ENCODE measurements around the gene CBARP. TPM values are rescaled to one million over a fixed set of nuclear protein-coding genes. Genes with fewer than 3 reads are reported as not detected.
A peak's percentile ranks its signal among the peaks of the same experiment; 100 is the strongest.

Gene CBARP
- total and polyA plus RNA-seq, 2 of the 4 experiments (the other 2 are of a cell fraction): 0.18 to 3.9 TPM

DNA sequence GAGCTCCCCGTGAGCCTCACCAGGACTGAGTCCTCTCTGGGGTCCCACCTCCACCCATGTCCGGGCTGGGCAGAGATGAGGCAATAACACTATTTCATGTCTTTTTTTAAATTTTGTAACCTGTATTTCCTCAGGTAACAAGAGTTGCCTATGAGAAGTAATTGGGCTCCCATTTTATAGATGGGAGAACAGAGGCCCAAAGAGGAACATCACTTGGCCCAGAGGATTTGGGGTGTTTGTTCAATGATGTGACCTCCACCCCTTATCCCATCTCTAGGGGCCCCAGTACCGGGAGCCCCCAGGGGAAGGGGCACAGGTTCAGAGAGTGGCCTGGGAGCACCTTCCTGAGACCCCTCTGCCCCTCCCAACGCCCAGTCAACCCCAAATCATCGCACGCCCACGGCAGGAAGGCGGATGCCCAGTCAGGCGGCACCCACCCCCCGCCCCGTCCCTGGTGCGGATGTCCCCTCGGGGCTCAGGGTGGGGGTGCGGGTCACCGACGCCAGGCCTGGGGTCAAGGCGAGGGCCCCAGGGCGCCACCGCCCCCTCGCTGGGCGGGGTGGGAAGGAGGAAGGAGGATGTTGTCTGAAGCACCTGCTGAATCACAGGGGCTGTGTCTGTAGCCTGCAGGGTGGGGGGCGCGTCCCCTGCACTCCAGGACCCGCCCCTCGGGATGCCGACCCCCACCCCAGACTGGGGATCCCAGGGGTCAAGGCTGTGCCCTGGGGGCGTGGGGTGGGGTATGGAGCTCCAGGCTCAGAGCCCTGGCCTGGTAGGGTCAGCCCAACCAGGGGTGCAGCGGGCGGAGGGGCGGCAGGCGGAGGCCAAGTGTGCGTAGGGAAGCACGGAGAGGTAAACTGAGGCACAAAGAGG lies 22.3 kb upstream of the CBARP start:
- WGBS, 2 experiments (ENCODE audit: extremely low coverage in 2 of 2, insufficient read length in 1 of 2): 23% methylated on average over 8 of the region's 33 CpGs; no CpG with 5 or more reads in 1 of the 2 experiments
- peak overlapping the region in 1 of 2 experiments; percentile 57; a peak in 2 of 4 replicates for H4K8ac ChIP-seq (ENCODE audit: low read depth in 2 of 2, low read length in 2 of 2)
- H2AK5ac ChIP-seq (ENCODE audit: low read depth, low read length): peak overlapping the region; percentile 90
- H3K9me3 ChIP-seq (ENCODE audit: control insufficient read depth, insufficient read depth, low read length): no peaks in the 10 kb centered on the region
- no peak overlapping the region; the same call in 2 of the 3 replicates for H2BK15ac ChIP-seq (ENCODE audit: low read depth, low read length)
- 0 out of 2 replicates have a peak overlapping the region, but pooled peaks have one; percentile 0 for H3K14ac ChIP-seq (replicated peaks; ENCODE audit: low read depth, low read length)
- H3K4ac ChIP-seq (ENCODE audit: low read depth, low read length): peak overlapping the region; percentile 72
- no peak overlapping the region for H3K56ac ChIP-seq (ENCODE audit: extremely low read depth, insufficient read depth, low read length)
- H4K20me1 ChIP-seq (ENCODE audit: insufficient read depth, low read length): peaks cover 53% of the 10 kb centered on the region
- no peaks in the 10 kb centered on the region for H3K27me3 ChIP-seq (ENCODE audit: control insufficient read depth, insufficient read depth, low read length)
- ChIA-PET CTCF (interaction anchor here (1.4 kb wide), 1 partner anchor 15 kb away, joined by 5 read pairs; no protein-coding TSS in a partner anchor), POLR2A (ENCODE audit: unreplicated experiment) (interaction anchor here (0.7 kb wide), 1 partner anchor 9 kb away, joined by 3 read pairs; no protein-coding TSS in a partner anchor)
- H2AK9ac ChIP-seq (replicated peaks; ENCODE audit: low read depth, low read length, poor library complexity): peak overlapping the region; percentile 97
- H3K4me3 ChIP-seq (ENCODE audit: insufficient read depth, low read depth, low read length): no peak overlapping the region
- peaks cover 9% of the 10 kb centered on the region for H3K9me1 ChIP-seq (ENCODE audit: insufficient read depth, low read length)
- H2AFZ ChIP-seq (replicated peaks; ENCODE audit: low read length, poor library complexity): peak overlapping the region; percentile 71
- H3K4me2 ChIP-seq (ENCODE audit: low read depth, low read length): peak overlapping the region; percentile 64
- TF ChIP-seq POLR2A (IDR thresholded peaks at IDR 0.05; ENCODE audit: low read depth, low read length) (peak; percentile 27), RCOR1 (IDR thresholded peaks at IDR 0.05; ENCODE audit: insufficient replicate concordance, low read length) (no peak), MAFK (IDR thresholded peaks at IDR 0.05; ENCODE audit: low read depth, low read length) (no peak), CEBPB (IDR thresholded peaks at IDR 0.05; ENCODE audit: low read depth, low read length) (peak; percentile 55; the same call in 1 of the 2 replicates), NFE2L2 (IDR thresholded peaks at IDR 0.05; ENCODE audit: low read depth, low read length) (no peak), RFX5 (IDR thresholded peaks at IDR 0.05; ENCODE audit: low read depth, low read length) (no peak), SMC3 (IDR thresholded peaks at IDR 0.05; ENCODE audit: low read depth, low read length) (no peak), MAZ (IDR thresholded peaks at IDR 0.05; ENCODE audit: borderline replicate concordance, low read depth, low read length) (no peak; the same call in 1 of the 2 replicates)
- TF ChIP-seq, protein P1, sequence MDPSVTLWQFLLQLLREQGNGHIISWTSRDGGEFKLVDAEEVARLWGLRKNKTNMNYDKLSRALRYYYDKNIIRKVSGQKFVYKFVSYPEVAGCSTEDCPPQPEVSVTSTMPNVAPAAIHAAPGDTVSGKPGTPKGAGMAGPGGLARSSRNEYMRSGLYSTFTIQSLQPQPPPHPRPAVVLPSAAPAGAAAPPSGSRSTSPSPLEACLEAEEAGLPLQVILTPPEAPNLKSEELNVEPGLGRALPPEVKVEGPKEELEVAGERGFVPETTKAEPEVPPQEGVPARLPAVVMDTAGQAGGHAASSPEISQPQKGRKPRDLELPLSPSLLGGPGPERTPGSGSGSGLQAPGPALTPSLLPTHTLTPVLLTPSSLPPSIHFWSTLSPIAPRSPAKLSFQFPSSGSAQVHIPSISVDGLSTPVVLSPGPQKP (IDR thresholded peaks at IDR 0.05; ENCODE audit: borderline replicate concordance, low read depth, low read length): no peak
- TF ChIP-seq, protein P2, sequence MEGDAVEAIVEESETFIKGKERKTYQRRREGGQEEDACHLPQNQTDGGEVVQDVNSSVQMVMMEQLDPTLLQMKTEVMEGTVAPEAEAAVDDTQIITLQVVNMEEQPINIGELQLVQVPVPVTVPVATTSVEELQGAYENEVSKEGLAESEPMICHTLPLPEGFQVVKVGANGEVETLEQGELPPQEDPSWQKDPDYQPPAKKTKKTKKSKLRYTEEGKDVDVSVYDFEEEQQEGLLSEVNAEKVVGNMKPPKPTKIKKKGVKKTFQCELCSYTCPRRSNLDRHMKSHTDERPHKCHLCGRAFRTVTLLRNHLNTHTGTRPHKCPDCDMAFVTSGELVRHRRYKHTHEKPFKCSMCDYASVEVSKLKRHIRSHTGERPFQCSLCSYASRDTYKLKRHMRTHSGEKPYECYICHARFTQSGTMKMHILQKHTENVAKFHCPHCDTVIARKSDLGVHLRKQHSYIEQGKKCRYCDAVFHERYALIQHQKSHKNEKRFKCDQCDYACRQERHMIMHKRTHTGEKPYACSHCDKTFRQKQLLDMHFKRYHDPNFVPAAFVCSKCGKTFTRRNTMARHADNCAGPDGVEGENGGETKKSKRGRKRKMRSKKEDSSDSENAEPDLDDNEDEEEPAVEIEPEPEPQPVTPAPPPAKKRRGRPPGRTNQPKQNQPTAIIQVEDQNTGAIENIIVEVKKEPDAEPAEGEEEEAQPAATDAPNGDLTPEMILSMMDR (conservative IDR thresholded peaks at IDR 0.05; ENCODE audit: low read depth, low read length): no peak
- intact Hi-C loops (cut with micrococcal nuclease): no loop called here
- H3K23ac ChIP-seq (ENCODE audit: low read depth, low read length): no peak overlapping the region
- H2BK120ac ChIP-seq (ENCODE audit: low read depth, low read length): peak overlapping the region; percentile 75; the same call in 1 of the 2 replicates
- H3K36me3 ChIP-seq (ENCODE audit: control insufficient read depth, insufficient read depth, low read length): peaks cover 36% of the 10 kb centered on the region
- no peak overlapping the region for H4K91ac ChIP-seq (ENCODE audit: insufficient read depth, low read depth, low read length)
- H3K4me1 ChIP-seq (ENCODE audit: control insufficient read depth, insufficient read depth, low read length): peaks cover 47% of the 10 kb centered on the region
- in situ Hi-C loops (cut with MboI; ENCODE audit: low sequenced_read_pairs): no loop called here
- DNase-seq: no peak
- H4K5ac ChIP-seq (ENCODE audit: low read depth, low read length): no peak overlapping the region
- dilution Hi-C loops (cut with HindIII; ENCODE audit: low sequenced_read_pairs, unreplicated experiment): no loop called here
- no peak overlapping the region for H3K9ac ChIP-seq (ENCODE audit: low read depth, low read length)
- BruUV-seq (replicated peaks): no TSS peak
- peaks cover 0 to 68% of the 10 kb centered on the region in 2 experiments; a peak in 2 of 4 replicates for H3K79me1 ChIP-seq (ENCODE audit: low read depth in 1 of 2, low read length in 2 of 2)
- H2BK5ac ChIP-seq (ENCODE audit: low read depth, low read length, poor library complexity, severe bottlenecking): peak overlapping the region; percentile 78
- H2BK20ac ChIP-seq (ENCODE audit: low read depth, low read length): no peak overlapping the region
- no peak overlapping the region for H3K18ac ChIP-seq (ENCODE audit: low read depth, low read length)
- H3K27ac ChIP-seq (ENCODE audit: insufficient read depth, low read length): peak overlapping the region; percentile 71
- peak; percentile 3 for ATAC-seq (ENCODE audit: low read depth)
